IPS-20b (cell line): Measurements from ENCODE around the gene LIMS2.

Experiments used
- H3K27ac ChIP-seq: one replicate; pipeline ENCODE4 v1.5.1; 2013; ENCODE audit warnings: low read length
- H3K27me3 ChIP-seq: 2 replicates; pipeline ENCODE4 v1.6.1; 2013; ENCODE audit warnings: mild to moderate bottlenecking, low read length, inconsistent platforms; ENCODE audit not compliant: insufficient read depth
- H3K36me3 ChIP-seq: 2 replicates; pipeline ENCODE4 v1.6.1; 2013; ENCODE audit warnings: low read depth, mild to moderate bottlenecking, inconsistent platforms, low read length, moderate library complexity; ENCODE audit not compliant: insufficient read depth
- H3K4me1 ChIP-seq: 2 replicates; pipeline ENCODE4 v1.6.1; 2013; ENCODE audit warnings: mild to moderate bottlenecking, control low read depth, inconsistent platforms, low read length, moderate library complexity; ENCODE audit not compliant: insufficient read depth
- H3K4me3 ChIP-seq: 2 replicates; pipeline ENCODE4 v1.5.1; 2013; ENCODE audit warnings: mild to moderate bottlenecking, low read length, inconsistent platforms
- H3K9ac ChIP-seq: 2 replicates; pipeline ENCODE4 v1.6.1; 2013; ENCODE audit warnings: low read depth, mild to moderate bottlenecking, inconsistent platforms, low read length, moderate library complexity
- H3K9me3 ChIP-seq: 2 replicates; pipeline ENCODE4 v1.6.1; 2013; ENCODE audit warnings: mild to moderate bottlenecking, low read depth, low read length, inconsistent platforms; ENCODE audit not compliant: insufficient read depth

Gene LIMS2

GRCh38 chr2:127707890-127708648, 32.7 kb upstream of the LIMS2 start:
- Histone ChIP-seq H3K4me3 (no peak overlapping the region), H3K9me3 (no peaks in the 10 kb centered on the region), H3K4me1 (peaks cover 3% of the 10 kb centered on the region), H3K27me3 (no peaks in the 10 kb centered on the region), H3K9ac (no peak overlapping the region), H3K36me3 (peaks cover 85% of the 10 kb centered on the region), H3K27ac (no peak overlapping the region)

DNA sequence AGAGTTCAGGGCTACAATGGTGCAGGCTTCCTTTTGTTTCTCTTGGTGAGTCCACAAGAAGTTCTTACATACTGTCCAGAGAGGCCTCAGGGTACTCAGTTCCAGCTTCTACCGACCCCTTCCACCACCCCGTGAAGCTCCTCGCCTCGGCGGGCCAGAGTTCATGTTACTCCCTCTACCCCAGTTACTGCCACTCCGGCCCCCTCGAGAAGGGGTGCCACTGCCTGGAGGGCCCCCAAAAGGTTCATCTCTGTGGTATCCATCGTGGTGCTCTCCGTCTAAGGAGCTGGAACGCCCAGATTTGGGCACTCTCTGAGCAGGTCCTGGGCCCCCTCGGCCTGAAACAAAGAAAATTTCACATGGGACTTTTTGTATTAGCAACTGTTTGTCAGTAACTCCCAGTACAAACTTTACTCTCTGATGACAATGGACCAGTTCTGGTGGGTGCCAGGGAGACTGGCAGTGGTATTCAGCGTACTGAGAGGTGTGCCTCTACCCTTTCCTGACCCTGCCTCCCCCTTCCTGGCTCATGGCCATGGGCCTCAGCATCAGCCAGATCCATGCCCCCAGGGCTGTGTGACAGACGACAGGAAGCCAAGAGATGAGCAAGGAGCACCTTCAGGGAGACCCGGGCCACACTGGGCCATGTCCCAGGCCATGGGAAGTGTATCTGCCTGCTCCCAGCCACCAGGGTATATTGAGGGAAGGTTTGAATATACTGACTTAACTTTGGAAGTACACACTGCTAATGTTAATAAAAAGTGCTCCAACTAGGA, 31.1 kb upstream of the LIMS2 start:
- H3K9me3 ChIP-seq, result no peaks in the 10 kb centered on the region
- no peaks in the 10 kb centered on the region for H3K27me3 ChIP-seq
- no peak overlapping the region for H3K27ac ChIP-seq
- H3K36me3 ChIP-seq, result peaks cover 82% of the 10 kb centered on the region
- peaks cover 11% of the 10 kb centered on the region for H3K4me1 ChIP-seq
- H3K9ac ChIP-seq, result no peak overlapping the region
- H3K4me3 ChIP-seq, result no peak overlapping the region

- no peaks in the 10 kb centered on the region for H3K27me3 ChIP-seq
- peaks cover 13% of the 10 kb centered on the region for H3K4me1 ChIP-seq
- no peak overlapping the region for H3K27ac ChIP-seq
- no peak overlapping the region for H3K9ac ChIP-seq
- peaks cover 78% of the 10 kb centered on the region for H3K36me3 ChIP-seq
- H3K4me3 ChIP-seq, result no peak overlapping the region
- no peaks in the 10 kb centered on the region for H3K9me3 ChIP-seq
These were observed 30.2 kb upstream of the LIMS2 start for GRCh38 chr2:127705391-127706065.

DNA sequence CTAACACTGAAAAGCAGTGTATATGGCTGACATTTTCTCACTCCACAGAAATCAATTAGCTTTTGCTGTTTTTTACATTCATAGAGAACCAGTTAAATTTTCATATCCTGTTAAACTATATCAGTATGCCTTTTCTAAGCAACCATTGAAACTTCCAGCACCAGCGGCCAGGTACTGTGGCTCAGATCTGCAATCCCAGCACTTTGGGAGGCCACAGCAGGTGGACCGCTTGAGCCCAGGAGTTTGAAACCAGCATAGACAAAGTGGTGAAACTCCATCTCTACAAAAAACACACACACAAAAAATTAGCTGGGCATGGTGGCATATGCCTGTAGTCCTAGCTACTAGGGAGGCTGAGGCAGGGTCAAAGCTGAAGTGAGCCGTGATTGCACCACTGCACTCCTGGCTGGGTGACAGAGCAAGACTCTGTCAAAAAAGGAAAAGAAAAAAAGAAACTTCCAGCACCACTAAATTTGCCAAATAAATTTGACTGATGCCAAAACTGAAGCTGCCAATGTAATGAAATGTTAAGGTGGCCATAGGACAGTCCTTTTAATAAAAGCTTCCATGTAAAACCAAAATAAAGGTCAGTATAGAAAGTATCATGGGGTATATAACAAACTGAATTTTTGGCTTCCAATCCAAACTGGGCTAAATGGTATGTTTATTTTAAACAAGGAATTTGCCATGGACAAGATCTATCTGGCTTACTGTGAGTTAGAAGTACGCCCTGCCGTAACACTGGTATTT, 29.5 kb upstream of the LIMS2 start:
- Histone ChIP-seq H3K27me3 (no peaks in the 10 kb centered on the region), H3K4me3 (no peak overlapping the region), H3K27ac (no peak overlapping the region), H3K36me3 (peaks cover 71% of the 10 kb centered on the region), H3K9ac (no peak overlapping the region), H3K9me3 (no peaks in the 10 kb centered on the region), H3K4me1 (peaks cover 19% of the 10 kb centered on the region)

GRCh38 chr2:127703282-127703681, 28.0 kb upstream of the LIMS2 start:
- Histone ChIP-seq H3K36me3 (peaks cover 55% of the 10 kb centered on the region), H3K4me3 (peak overlapping the region; percentile 78; the same call in 1 of the 2 replicates), H3K9ac (no peak overlapping the region)

GRCh38 chr2:127702395-127703009, 27.2 kb upstream of the LIMS2 start:
- Histone ChIP-seq H3K36me3 (peaks cover 47% of the 10 kb centered on the region), H3K9ac (peak overlapping the region; percentile 82; the same call in 1 of the 2 replicates), H3K4me1 (peaks cover 22% of the 10 kb centered on the region), H3K9me3 (no peaks in the 10 kb centered on the region), H3K27me3 (no peaks in the 10 kb centered on the region), H3K4me3 (peak overlapping the region; percentile 78), H3K27ac (no peak overlapping the region)

More at GRCh38 chr2:127703282-127703681, 28.0 kb upstream of the LIMS2 start:
- Histone ChIP-seq H3K27me3 (no peaks in the 10 kb centered on the region), H3K4me1 (peaks cover 22% of the 10 kb centered on the region), H3K9me3 (no peaks in the 10 kb centered on the region), H3K27ac (no peak overlapping the region)

- no peaks in the 10 kb centered on the region for H3K9me3 ChIP-seq
- H3K4me1 ChIP-seq, result peaks cover 22% of the 10 kb centered on the region
- H3K36me3 ChIP-seq, result peaks cover 41% of the 10 kb centered on the region
- no peak overlapping the region for H3K27ac ChIP-seq
- no peaks in the 10 kb centered on the region for H3K27me3 ChIP-seq
- peak overlapping the region; percentile 78 for H3K4me3 ChIP-seq
- H3K9ac ChIP-seq, result peak overlapping the region; percentile 82
These were observed 26.5 kb upstream of the LIMS2 start for GRCh38 chr2:127701651-127702394.

DNA sequence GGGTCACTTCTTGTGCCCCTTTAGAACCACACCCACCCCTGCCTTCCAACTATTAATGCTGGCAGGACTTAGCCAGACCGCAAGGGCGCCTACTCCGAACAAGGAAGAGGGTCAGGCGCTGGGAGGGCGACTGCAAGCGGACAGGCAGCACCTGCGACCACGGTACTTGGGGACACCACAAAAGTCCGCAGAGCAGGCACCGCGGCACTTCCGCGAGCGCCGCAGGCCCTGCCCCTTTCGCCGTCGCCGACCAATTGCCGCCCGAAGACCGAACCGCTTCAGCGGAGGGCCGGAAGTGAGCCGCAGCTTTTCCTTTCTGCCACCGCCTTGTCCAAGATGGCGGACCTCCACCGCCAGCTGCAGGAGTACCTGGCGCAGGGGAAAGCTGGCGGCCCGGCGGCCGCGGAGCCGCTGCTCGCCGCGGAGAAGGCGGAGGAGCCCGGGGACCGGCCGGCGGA, 25.9 kb upstream of the LIMS2 start, which contains the start of gene SFT2D3:
Gene SFT2D3 (plus strand): TSS at position 305 of the 458 bp plus-strand sequence. CDS start 32 bp downstream, at position 337.
- Histone ChIP-seq H3K36me3 (peaks cover 35% of the 10 kb centered on the region), H3K27ac (peak within 1 kb of the TSS; percentile 41), H3K9me3 (no peaks in the 10 kb centered on the region), H3K9ac (peak within 1 kb of the TSS; percentile 82), H3K4me3 (peak within 1 kb of the TSS; percentile 78), H3K27me3 (no peaks in the 10 kb centered on the region), H3K4me1 (peaks cover 22% of the 10 kb centered on the region)

- Histone ChIP-seq H3K9ac (peak overlapping the region; percentile 82; the same call in 1 of the 2 replicates), H3K27me3 (no peaks in the 10 kb centered on the region), H3K4me3 (peak overlapping the region; percentile 78), H3K9me3 (no peaks in the 10 kb centered on the region), H3K36me3 (peaks cover 30% of the 10 kb centered on the region), H3K4me1 (peaks cover 22% of the 10 kb centered on the region), H3K27ac (peak overlapping the region; percentile 41)
These were observed 25.3 kb upstream of the LIMS2 start for GRCh38 chr2:127700527-127701192.
